ENCODE results near the gene PTPN1.

PTPN1 gene

GRCh38 chr20:50467718-50468356 lies 42.3 kb upstream of the PTPN1 start (continued):
- TF ChIP-seq ZNF513 (tag by site-specific recombination; IDR thresholded peaks at IDR 0.05): no peak
- no peak for TF ChIP-seq OVOL3 (tag by site-specific recombination; IDR thresholded peaks at IDR 0.05)
- no peak for TF ChIP-seq ZBTB1 (tag by site-specific recombination; IDR thresholded peaks at IDR 0.05)
- no peak for TF ChIP-seq ZNF626 (tag by site-specific recombination; IDR thresholded peaks at IDR 0.05)
- TF ChIP-seq ZBTB7A (tag by site-specific recombination; IDR thresholded peaks at IDR 0.05; ENCODE audit: low read depth): no peak
- peak; percentile 75 for TF ChIP-seq ZNF692 (tag by site-specific recombination; IDR thresholded peaks at IDR 0.05)
- TF ChIP-seq ZNF335 (tag by site-specific recombination; conservative IDR thresholded peaks at IDR 0.05): peak; percentile 78
- peak; percentile 41; the same call in 1 of the 2 replicates for TF ChIP-seq REST (tag by site-specific recombination; IDR thresholded peaks at IDR 0.05)
- TF ChIP-seq PRDM1 (tag by site-specific recombination; IDR thresholded peaks at IDR 0.05): no peak
- no peak for TF ChIP-seq ZNF610 (tag by site-specific recombination; IDR thresholded peaks at IDR 0.05; ENCODE audit: borderline replicate concordance)
- no peak for TF ChIP-seq FEZF1 (tag by site-specific recombination; IDR thresholded peaks at IDR 0.05)

GRCh38 chr20:50468378-50468798 lies 41.8 kb upstream of the PTPN1 start:
- ChIA-PET CTCF (interaction anchor here (0.6 to 2.1 kb wide), 6 partner anchors 40 to 348 kb away, joined by 3 to 5 read pairs (median 4); no protein-coding TSS in a partner anchor), POLR2A (interaction anchor here (0.5 to 0.6 kb wide), 2 partner anchors 206 to 263 kb away, joined by 3 to 4 read pairs; partner anchors contain the start of gene PARD6B)
- TF ChIP-seq ZNF112 (tag by site-specific recombination; IDR thresholded peaks at IDR 0.05) (no peak), ZNF558 (tag by site-specific recombination; IDR thresholded peaks at IDR 0.05) (peak; percentile 23; the same call in 1 of the 2 replicates), ZFP69B (tag by site-specific recombination; IDR thresholded peaks at IDR 0.05) (peak; percentile 88), INSM2 (tag by site-specific recombination; IDR thresholded peaks at IDR 0.05) (no peak), ZNF10 (tag by site-specific recombination; IDR thresholded peaks at IDR 0.05) (no peak), KLF10 (tag by site-specific recombination; IDR thresholded peaks at IDR 0.05) (no peak), ZNF366 (tag by site-specific recombination; conservative IDR thresholded peaks at IDR 0.05) (peak; percentile 92), ZNF513 (tag by site-specific recombination; IDR thresholded peaks at IDR 0.05) (peak; percentile 82), ZNF335 (tag by site-specific recombination; conservative IDR thresholded peaks at IDR 0.05) (0 out of 2 replicates have a peak, but pooled peaks have one; percentile 11), KLF16 (tag by site-specific recombination; IDR thresholded peaks at IDR 0.05) (peak; percentile 67; the same call in 1 of the 2 replicates), ZNF280C (tag by site-specific recombination; IDR thresholded peaks at IDR 0.05) (0 out of 2 replicates have a peak, but pooled peaks have one; percentile 29), ZNF785 (tag by site-specific recombination; IDR thresholded peaks at IDR 0.05) (peak; percentile 66; the same call in 1 of the 2 replicates), ZBTB17 (tag by site-specific recombination; IDR thresholded peaks at IDR 0.05) (peak; percentile 67), YY2 (tag by site-specific recombination; IDR thresholded peaks at IDR 0.05) (no peak)

More at GRCh38 chr20:50468378-50468798, 41.8 kb upstream of the PTPN1 start:
- no peaks in the 10 kb centered on the region for H3K36me3 ChIP-seq (ENCODE audit: control insufficient read depth in 2 of 2, insufficient read depth in 1 of 2, low read length in 2 of 2)
- no peak overlapping the region for H3K27ac ChIP-seq (ENCODE audit: extremely low read depth, low read depth, low read length)
- no peaks in the 10 kb centered on the region for H3K9me3 ChIP-seq (ENCODE audit: control insufficient read depth, insufficient read depth, low read depth, low read length)
- H3K4me3 ChIP-seq (ENCODE audit: low read depth, low read length): no peak overlapping the region
- no peaks in the 10 kb centered on the region; the same call in 1 of the 2 replicates for H3K4me1 ChIP-seq (ENCODE audit: control insufficient read depth, insufficient read depth, low read length)
